Measurements from ENCODE around the gene OLIG1. TPM values are rescaled to one million over a fixed set of nuclear protein-coding genes. Genes with fewer than 3 reads are reported as not detected.

OLIG1 gene
- total and polyA plus RNA-seq, 10 of the 15 experiments (the other 5 are each of a cell fraction or from before 2014, with no cell fraction given), result not detected

GRCh38 chr21:33053951-33054350 is 16.0 kb upstream of the OLIG1 start:
- ChIA-PET RAD21 (ENCODE audit: unreplicated experiment) (no interaction called here), SMC1A (ENCODE audit: uncharacterized antibody, unreplicated experiment) (interaction anchor here (0.9 to 1.1 kb wide), 2 partner anchors 94 to 203 kb away, joined by 3 read pairs; no protein-coding TSS in a partner anchor), CTCF (no interaction called here), POLR2A (no interaction called here)
- in situ Hi-C loops (cut with MboI) (no loop called here), intact Hi-C loops (cut with micrococcal nuclease; ENCODE audit: unreplicated experiment) (no loop called here)
- no peak overlapping the region for H3K4me2 ChIP-seq (ENCODE audit: control insufficient read depth, insufficient read depth)
- TF ChIP-seq SMARCA5 (IDR thresholded peaks at IDR 0.05) (no peak), SIX5 (IDR thresholded peaks at IDR 0.05; ENCODE audit: low read depth, low read length, severe bottlenecking) (no peak), HCFC1 (IDR thresholded peaks at IDR 0.05; ENCODE audit: low read length) (no peak), EGR1 (IDR thresholded peaks at IDR 0.05; ENCODE audit: borderline replicate concordance in 1 of 2, low read depth in 2 of 2, low read length in 2 of 2) (no peak)
- no peak overlapping the region for H3K9ac ChIP-seq (ENCODE audit: control insufficient read depth, insufficient read depth, low read length)
- H3K79me2 ChIP-seq (ENCODE audit: control insufficient read depth, insufficient read depth, low read length), result no peaks in the 10 kb centered on the region
- H3K4me1 ChIP-seq (ENCODE audit: control insufficient read depth, insufficient read depth, low read length), result no peaks in the 10 kb centered on the region
- no peak overlapping the region for H3K4me3 ChIP-seq
- FAIRE-seq (no peak), ATAC-seq (no peak), DNase-seq (ENCODE audit: low read depth, low spot score) (no peak)
- no peaks in the 10 kb centered on the region; a peak in 2 of 4 replicates for H3K27me3 ChIP-seq (replicated peaks in 1 of 2; ENCODE audit: control insufficient read depth in 2 of 2, insufficient read depth in 2 of 2, low read length in 1 of 2)
- no TSS peak for BruUV-seq (replicated peaks)
- H3K27ac ChIP-seq (ENCODE audit: control insufficient read depth, insufficient read depth), result no peak overlapping the region
- H3K36me3 ChIP-seq (ENCODE audit: control insufficient read depth in 2 of 2, insufficient read depth in 2 of 2, low read length in 1 of 2), result no peaks in the 10 kb centered on the region
- no peaks in the 10 kb centered on the region for H4K20me1 ChIP-seq (ENCODE audit: control insufficient read depth, insufficient read depth)
- H3K9me3 ChIP-seq (replicated peaks; ENCODE audit: control insufficient read depth, insufficient read depth, low read length), result no peaks in the 10 kb centered on the region
- H2AFZ ChIP-seq (ENCODE audit: control insufficient read depth, low read depth, low read length), result no peak overlapping the region

GRCh38 chr21:33055991-33056390 is 13.9 kb upstream of the OLIG1 start:
- RAD21 ChIA-PET (ENCODE audit: unreplicated experiment), result no interaction called here
- in situ Hi-C loops (cut with MboI) (no loop called here), intact Hi-C loops (cut with micrococcal nuclease; ENCODE audit: unreplicated experiment) (no loop called here)
- BruUV-seq (replicated peaks), result no TSS peak
- H3K27me3 ChIP-seq (replicated peaks in 1 of 2; ENCODE audit: control insufficient read depth in 2 of 2, insufficient read depth in 2 of 2, low read length in 1 of 2), result no peaks in the 10 kb centered on the region; a peak in 2 of 4 replicates
- no peaks in the 10 kb centered on the region for H3K4me1 ChIP-seq (ENCODE audit: control insufficient read depth, insufficient read depth, low read length)
- SMC1A ChIA-PET (ENCODE audit: uncharacterized antibody, unreplicated experiment), result no interaction called here
- no peak overlapping the region for H3K27ac ChIP-seq (ENCODE audit: control insufficient read depth, insufficient read depth)
- no peaks in the 10 kb centered on the region for H3K9me3 ChIP-seq (replicated peaks; ENCODE audit: control insufficient read depth, insufficient read depth, low read length)
- no peak overlapping the region for H3K9ac ChIP-seq (ENCODE audit: control insufficient read depth, insufficient read depth, low read length)
- no peaks in the 10 kb centered on the region for H3K79me2 ChIP-seq (ENCODE audit: control insufficient read depth, insufficient read depth, low read length)
- ATAC-seq (no peak), FAIRE-seq (no peak), DNase-seq (ENCODE audit: low read depth, low spot score) (no peak)
- H3K4me3 ChIP-seq, result no peak overlapping the region
- H3K36me3 ChIP-seq (ENCODE audit: control insufficient read depth in 2 of 2, insufficient read depth in 2 of 2, low read length in 1 of 2), result no peaks in the 10 kb centered on the region
- 9% methylated on average over 5 of the region's 5 CpGs for WGBS (ENCODE audit: insufficient coverage, insufficient replicate concordance, low lambda C conversion rate, missing lambda C conversion rate)
- no peaks in the 10 kb centered on the region for H4K20me1 ChIP-seq (ENCODE audit: control insufficient read depth, insufficient read depth)
- H3K4me2 ChIP-seq (ENCODE audit: control insufficient read depth, insufficient read depth), result no peak overlapping the region
- POLR2A ChIA-PET, result no interaction called here
- CTCF ChIA-PET, result no interaction called here
- TF ChIP-seq HSF1 (IDR thresholded peaks at IDR 0.05; ENCODE audit: low read depth, low read length) (no peak), NFIC (IDR thresholded peaks at IDR 0.05; ENCODE audit: low read depth, low read length) (no peak), CHD4 (IDR thresholded peaks at IDR 0.05) (no peak), MTA2 (IDR thresholded peaks at IDR 0.05; ENCODE audit: low read depth) (no peak), POLR2AphosphoS2 (IDR thresholded peaks at IDR 0.05; ENCODE audit: low read depth, low read length) (no peak), EP300 (IDR thresholded peaks at IDR 0.05; ENCODE audit: borderline replicate concordance in 1 of 2, control insufficient read depth in 1 of 2, low read depth in 2 of 2, low read length in 2 of 2) (no peak), ETV6 (conservative IDR thresholded peaks at IDR 0.05 in 1 of 2, IDR thresholded peaks at IDR 0.05 in 1 of 2; ENCODE audit: borderline replicate concordance in 1 of 2, low read depth in 1 of 2) (no peak)
- H2AFZ ChIP-seq (ENCODE audit: control insufficient read depth, low read depth, low read length), result no peak overlapping the region
